GM10266 (cell line): Measurements from ENCODE around the gene IRX3.

ENCODE experiments used
- DNase-seq: peaks from one replicate; pipeline ENCODE4 v3.0.0; 2012; ENCODE audit errors: extremely low spot score
- TF ChIP-seq, protein P1 (sequence below): IDR thresholded peaks from 2 replicates; pipeline ENCODE4 v1.5.1; 2012; ENCODE audit warnings: mild to moderate bottlenecking, low read depth; ENCODE audit not compliant: control insufficient read depth, insufficient read depth; ENCODE audit errors: missing control alignments

IRX3 gene

DNA sequence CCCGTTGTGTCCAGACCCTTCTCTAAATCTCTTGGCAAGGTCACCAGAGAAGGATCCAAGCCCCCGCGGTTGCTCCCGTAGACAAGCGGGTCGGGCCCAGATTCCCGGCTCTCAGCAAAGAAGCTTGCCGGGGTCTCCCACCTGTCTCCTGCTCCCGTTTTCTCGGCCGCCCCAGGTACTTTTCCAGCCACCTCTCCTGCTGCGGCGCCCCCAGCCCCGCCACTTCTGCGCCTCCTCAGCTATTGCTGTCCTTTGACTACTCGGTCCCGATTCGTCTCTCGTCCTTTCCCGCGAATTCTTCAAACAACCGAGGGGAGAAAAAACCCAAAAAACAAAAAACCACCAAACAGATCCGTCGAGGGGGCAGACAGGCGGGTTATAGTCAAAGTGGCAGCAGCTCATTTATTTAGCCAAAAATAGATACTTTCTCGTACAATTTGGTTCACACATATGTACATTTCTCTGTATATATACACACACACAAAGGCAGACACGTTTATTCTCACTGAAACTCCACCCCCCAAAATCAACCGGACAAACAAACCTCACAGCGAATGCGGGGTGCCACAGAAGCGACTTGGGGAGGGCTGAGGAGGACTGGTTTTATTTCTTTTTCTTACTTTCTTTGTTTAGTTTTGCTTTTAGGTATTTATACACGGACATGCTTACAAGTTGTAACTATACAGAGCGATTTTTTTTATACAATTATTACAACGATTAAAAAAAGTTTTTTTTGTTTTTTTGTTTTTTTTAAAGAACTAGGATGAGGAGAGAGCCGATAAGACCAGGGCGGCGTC is 3.5 kb downstream of the IRX3 start:
- TF ChIP-seq, protein P1, sequence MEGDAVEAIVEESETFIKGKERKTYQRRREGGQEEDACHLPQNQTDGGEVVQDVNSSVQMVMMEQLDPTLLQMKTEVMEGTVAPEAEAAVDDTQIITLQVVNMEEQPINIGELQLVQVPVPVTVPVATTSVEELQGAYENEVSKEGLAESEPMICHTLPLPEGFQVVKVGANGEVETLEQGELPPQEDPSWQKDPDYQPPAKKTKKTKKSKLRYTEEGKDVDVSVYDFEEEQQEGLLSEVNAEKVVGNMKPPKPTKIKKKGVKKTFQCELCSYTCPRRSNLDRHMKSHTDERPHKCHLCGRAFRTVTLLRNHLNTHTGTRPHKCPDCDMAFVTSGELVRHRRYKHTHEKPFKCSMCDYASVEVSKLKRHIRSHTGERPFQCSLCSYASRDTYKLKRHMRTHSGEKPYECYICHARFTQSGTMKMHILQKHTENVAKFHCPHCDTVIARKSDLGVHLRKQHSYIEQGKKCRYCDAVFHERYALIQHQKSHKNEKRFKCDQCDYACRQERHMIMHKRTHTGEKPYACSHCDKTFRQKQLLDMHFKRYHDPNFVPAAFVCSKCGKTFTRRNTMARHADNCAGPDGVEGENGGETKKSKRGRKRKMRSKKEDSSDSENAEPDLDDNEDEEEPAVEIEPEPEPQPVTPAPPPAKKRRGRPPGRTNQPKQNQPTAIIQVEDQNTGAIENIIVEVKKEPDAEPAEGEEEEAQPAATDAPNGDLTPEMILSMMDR: no peak
- DNase-seq: peak; percentile 41

DNA sequence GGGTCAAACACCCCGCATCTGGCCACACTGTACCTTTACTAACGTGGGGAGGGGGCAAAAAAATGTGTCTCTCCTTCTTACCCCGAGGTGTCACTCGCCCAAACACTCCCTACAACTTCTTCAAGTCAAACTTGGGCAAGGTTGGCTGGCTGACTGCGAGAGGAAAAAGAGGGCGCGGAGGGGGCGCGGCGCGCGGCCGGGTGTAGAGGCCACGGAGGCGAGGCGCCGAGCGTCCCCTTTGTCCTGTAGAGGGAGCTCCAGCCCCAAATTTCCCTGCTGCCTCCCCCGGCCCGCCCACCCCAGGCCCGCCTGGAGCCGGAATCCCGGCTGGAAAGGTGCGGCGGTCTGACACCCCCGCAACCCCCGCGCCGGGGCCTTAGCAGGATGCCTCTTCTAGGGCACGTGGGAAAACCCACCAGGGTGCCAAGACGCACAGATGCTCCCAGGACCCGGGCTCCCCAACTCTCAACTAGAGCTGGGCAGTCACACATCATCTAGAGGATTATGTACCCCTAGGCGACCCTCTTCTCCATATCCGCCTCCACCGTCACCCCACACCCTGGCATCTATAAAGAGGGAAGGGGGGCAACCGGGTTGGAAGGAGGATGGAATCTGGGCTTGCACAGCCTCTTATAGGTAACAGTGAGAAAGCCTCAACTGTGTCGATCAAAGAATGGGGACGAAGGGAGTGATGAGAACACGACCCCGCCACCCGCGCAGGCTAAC is 4.2 kb downstream of the IRX3 start:
- TF ChIP-seq, protein P1: peak; percentile 52

DNA sequence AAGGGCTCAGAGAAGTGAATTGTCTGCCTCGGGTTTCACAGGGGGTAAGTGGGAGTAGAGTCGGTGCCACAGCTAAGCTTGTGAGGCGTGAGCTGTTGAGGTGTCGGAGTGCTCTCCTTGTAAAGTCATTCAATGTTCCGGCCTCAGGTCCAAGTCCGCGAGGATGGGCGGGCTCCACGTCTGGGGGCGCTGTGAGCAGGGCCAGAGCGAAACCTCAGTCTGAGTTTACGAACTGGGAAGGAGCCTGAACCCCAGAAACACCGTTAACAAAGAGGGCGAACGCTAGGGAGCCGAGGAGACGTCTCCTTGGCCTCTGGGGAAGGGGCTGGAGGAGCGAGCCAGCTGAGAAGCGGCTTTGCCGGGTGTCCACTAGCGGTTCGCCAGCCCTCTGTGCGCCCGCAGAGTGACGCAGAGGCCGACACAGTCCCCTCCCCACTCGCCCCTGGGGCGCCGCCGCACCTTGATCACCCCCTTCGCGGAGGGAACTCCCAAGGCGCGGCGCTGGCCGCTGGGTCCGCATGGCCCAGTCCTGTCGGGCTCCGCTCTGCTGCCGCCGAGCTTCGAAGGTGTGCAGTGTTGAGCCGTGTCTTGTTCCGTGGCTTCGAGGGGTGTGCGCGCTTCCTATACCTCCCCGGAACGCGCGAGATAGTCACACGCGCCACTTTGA is 4.9 kb downstream of the IRX3 start:
- TF ChIP-seq, protein P1: no peak
- no peak for DNase-seq

More for the DNA sequence above, 4.2 kb downstream of the IRX3 start:
- peak; percentile 74 for DNase-seq

DNA sequence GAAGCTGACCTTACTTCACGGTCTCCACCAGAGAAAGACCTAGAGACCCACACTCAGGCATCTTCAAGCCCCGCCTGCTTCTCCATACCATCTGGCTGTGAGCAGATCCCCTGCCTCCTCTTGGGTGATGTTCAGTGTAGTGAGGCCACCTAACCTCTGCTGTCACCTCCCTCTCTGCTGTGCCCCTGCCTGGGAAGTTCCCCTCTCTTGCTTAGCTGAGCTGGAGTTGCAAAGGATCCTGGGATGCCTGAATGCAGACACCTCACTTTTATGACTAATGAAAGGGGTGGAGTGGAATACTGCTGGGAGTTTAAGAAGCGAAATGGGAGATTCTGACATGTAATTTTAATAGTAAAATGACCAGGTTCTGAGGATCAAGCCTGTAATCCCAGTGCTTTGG is 5.8 kb downstream of the IRX3 start:
- TF ChIP-seq, protein P1: no peak
- DNase-seq: no peak

DNA sequence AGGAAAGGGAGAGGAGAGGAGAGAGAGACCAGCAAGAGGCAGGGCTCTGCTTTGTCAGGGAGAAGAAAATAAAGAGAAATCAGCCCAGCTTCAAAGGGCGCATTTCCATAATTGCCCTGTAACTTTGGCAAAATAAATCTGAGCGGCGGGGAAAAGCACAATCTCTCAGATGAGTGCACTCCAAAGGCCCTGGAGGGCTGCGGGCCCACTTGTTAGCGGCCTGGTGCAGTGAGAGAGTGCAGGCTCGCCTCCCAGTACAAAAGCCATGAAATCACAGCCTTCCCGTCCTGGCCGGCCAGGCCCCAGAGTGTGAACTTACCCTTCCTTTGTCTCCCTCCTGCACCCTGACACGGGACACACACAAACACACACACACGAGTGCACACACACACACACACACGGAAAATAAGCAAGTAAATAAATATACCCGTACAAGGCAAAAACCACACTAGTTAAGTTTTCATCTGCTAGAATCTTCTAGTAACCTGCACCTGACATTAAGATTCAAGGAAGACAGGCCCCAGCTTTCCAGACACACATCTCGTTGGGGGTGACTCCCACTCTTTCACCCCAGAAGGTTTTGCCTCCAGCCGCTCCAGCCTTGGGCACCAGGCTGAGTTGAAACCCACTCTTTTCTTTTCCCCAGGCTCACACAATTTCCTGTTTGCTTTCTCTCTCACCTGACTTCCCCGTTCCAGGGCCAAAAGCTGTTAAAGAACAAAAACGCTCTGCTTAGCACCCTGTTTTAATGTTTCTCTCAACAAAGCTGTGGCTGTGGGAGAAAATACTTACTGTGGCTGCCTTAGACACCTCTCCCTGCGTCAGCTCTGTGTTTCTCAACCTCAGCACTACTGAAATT is 8.5 kb downstream of the IRX3 start:
- no peak for DNase-seq
- TF ChIP-seq, protein P1: no peak

DNA sequence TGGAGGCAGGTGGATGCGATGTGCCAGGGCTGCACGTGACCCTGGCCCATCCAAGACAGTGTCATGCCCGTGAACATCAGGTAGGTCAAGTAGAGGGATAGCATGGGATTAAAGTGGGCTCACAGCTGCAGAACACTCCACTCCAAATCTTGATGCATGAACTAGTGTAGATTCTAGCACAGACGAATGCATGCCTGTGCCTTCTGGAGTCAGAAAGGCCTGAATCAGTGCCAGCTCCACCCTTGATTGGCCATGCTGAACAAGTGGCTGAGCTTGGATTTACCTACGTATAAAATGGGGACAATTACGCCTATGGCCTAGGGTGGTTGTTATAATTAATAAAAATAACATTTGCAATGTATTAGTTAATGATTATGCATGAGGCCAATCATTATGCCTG is 10.6 kb downstream of the IRX3 start:
- no peak for DNase-seq
- TF ChIP-seq, protein P1: no peak
